NCI-H2081 (cell line): ENCODE data around the gene PELI1.
A peak's percentile ranks its signal among the peaks of the same experiment; 100 is the strongest.

Experiments used
- DNase-seq, 2 experiments: peaks; one replicate each; lab custom pipeline; 2025; lab: John Stamatoyannopoulos, UW

Gene PELI1

DNA sequence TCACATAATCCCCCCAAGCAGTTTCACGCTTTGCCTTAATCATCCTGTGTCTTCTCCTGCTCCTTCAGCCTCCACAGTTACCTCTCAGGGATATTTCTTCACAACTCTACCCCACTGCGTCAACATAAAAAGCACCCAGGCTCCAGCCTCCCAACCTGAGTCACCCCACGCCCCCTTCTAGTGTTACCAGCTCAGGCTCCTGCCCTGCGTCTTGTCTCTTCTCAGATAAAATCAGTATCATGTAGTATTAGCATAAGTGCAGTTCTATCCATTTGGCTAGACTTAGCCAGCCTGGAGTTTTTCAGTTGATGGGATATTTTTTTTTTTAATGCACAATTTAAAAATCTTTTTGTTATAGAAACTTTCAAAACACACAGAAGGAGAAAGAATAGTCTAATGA is 9.6 kb upstream of the PELI1 start:
- no peak for DNase-seq

DNA sequence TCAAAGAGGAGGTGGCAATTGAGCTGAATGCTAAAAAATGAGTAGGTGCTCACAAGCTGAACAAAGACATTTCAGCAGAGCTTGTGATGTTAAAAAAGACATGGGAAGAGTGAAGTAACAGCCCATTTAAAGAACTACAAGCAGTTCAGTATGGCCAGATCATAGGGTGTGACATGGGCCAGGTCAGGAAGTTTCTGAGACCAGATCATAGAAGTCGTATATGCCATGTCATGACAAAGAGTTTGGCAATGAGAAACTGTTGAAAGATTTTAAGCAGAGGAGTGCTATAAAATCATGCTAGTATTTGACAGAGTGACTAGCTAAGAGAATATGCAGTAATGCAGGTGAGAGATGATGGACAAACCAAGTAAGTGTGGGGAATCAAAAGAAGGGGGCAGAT is 7.3 kb upstream of the PELI1 start:
- DNase-seq, result no peak

- no peak for DNase-seq
These were observed 1.5 kb upstream of the PELI1 start for GRCh38 chr2:64145714-64146113.

- DNase-seq, result no peak
These were observed 899 bp upstream of the PELI1 start for GRCh38 chr2:64145119-64145518.

- DNase-seq, result peak; percentile 38 to 61
These were observed 807 bp downstream of the PELI1 start for GRCh38 chr2:64143169-64144056.

- no peak for DNase-seq
These were observed 1.5 kb downstream of the PELI1 start for GRCh38 chr2:64142741-64143168.

DNA sequence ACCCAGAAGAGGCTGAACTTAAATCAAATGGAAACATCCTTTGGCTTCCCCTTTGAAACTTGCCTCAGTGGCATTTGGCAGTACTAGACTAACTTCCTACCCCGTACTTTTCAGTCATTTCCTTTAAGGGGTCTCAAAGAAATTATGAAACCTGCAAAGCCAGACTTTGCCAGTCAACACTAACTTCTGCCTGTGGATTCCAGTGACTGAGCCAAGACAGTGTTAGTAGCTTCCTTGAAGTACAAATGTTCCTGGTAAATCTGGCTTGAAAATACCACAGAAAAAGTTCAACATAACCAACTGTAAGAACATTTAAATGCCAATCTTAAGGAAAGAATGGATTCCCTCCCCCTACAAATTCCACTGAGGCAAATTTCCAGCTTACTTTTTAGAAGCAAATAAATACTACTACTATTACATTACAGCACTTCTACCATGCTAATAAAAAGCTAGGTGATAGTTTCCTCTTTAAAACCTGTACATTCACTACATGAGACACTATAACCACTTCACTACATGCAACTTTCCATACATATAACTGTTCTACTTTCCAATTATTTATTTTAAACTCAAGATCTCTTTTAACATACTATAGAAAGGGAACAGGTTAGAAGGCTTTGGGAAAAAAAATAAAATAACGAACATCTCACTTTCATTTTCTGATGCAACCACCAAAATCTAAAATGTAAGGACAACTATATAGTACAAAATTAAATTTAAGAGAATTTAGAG is 2.4 kb downstream of the PELI1 start:
- no peak for DNase-seq

DNA sequence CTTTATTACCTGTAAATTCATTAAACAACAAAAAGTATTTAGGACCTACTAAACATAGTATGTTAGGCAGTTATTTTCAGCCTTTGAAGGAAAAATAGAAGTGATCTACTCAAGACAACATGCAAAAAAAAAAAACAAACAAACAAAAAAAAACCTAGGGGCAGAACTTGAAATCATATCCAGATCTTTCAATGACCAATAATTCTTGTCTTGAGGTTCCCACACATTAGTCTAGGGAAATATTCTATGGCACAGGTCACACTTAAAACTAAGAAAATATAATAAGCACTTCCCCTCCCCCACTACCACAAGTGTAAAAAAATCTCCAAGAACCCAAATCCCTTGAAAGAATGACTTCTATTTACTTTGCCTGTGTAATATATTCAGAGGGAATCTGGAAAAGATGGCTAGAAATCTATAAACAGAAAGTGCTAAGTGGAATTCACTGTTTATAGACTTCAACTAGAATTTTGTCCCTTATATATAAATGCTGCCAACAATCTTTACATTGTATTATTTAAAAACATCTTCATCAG is 3.5 kb downstream of the PELI1 start:
- no peak for DNase-seq

DNA sequence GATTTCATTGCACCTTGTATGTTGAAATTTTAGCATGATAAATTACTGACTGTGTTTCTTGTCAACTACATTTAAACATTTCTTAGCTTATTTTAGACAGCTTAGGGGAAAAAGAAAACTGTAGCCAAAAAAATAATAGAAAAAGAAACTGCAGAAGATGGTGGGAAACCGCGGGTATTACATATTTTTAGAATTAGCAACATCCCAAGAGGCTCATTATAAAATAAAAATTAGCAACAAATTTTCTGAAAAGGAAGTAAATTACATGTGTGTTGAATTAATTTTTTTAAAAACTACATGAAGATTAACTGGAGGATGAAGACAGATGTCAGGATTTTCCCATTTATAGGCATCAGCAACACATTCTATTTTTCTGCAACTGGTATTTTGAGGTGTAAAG is 4.3 kb downstream of the PELI1 start:
- DNase-seq, result no peak

DNA sequence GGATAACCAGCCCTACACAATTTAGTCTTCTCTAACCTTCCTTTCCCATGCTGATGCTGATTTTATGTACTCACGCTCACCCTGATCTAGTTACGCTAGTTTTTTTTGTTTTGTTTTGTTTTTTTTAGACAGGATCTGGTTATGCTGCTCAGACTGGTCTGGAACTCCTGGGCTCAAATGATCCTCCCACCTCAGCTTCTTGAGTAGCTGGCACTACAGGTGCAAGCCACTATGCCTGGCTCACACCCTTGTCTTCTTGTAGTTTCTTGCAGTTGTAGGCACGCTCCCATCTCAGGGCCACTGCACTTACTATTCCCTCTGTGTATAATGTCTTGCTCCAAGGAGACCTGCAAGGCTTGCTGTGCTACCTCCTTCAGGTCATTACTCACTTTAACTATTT is 6.2 kb downstream of the PELI1 start:
- DNase-seq, result no peak

DNA sequence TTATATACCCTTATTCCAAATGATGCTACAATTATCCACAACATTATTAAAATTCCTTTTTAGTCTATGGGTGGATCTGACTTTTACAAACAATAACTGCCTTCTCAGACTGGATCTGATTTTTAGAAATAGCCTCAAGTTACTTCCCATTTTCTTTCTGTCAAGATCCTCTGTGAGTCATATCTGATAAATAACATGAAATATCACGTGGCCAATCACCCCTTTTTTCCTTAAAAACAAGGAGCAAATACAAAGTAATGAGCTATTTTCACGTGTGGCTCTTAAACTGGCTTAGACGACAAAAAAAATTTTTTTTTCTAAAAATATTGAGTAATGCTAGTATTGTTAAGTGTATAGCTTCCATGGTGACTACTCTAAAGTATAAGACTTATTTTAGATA is 6.7 kb downstream of the PELI1 start:
- no peak for DNase-seq

DNA sequence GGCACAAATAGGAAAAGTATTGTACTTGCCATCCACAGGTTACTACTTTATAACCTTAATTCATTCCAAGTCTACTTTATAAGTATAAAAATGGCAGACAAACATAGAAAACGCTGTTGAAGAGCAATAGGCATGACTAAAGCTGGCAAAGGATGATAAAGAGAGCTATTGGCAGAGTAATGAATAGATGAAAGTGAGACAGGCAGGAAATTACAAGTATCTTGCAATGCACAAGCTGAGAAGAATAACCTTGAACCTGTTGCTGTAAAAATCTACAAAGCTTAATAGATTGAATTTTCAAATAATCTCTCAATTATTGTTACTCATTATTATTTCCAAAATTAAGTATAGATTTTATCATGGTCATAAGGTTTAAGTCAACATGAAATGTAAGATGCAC is 8.8 kb downstream of the PELI1 start:
- no peak for DNase-seq

GRCh38 chr2:64134813-64135212 is 9.4 kb downstream of the PELI1 start:
- no peak for DNase-seq

- no peak for DNase-seq
These were observed 10.4 kb downstream of the PELI1 start for GRCh38 chr2:64133828-64134227.

DNA sequence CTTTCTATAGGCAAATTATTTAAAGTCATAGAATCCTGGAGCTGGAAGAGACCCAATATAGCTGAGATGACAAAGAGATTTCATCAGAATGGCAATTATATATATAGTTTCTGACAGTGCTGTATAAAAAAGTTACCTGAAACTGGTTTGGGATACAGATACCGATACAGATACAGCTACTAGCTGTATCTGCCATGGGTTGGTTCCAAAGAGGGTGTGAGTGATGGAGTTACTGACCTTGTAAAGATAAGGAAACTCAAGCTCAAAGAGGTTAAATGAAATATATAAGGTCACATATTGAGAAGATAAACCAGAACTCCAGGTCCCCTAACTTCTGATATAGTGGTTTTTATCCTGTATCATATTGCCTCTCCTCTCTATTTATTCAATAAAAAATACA is 10.9 kb downstream of the PELI1 start:
- no peak for DNase-seq

DNA sequence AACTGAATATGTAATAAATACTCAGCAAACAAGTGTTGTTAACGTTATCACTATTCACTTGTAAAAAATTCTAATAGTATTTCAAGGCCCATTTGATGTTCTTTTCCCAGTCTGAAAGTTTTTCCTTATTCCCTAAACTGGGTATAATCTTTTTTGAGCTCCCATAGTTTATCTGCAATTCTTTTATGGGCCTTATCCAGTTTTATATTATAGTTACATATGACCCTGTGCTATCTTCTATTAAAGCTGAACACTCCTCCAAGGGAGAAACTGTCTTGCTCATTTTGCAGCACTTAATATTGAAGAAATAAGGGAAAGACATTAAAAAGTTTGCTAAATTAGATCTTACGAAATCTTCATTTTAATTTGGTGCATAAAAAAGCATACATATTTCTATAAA is 13.9 kb downstream of the PELI1 start:
- no peak for DNase-seq

DNA sequence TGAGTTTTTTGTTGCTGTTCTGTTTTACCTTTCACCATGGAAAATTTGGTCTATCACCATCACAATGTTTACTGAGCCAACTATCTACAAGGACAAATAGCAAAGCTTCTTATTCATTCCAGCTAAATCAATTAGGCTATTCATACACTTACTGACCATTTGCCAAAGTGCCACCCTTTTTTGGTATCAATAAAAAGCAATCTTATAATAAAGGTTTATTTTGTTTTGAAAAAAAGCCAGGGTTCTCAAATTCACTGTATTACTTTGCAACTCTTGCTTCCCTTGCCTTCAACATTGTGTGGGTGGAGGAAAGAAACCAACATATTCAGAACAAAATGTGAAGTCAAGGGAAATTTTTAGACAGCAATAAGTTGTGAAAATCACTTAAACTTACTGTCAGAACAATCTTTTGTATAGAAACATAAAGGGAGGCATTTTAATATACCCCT is 15.3 kb downstream of the PELI1 start:
- DNase-seq, result no peak

DNA sequence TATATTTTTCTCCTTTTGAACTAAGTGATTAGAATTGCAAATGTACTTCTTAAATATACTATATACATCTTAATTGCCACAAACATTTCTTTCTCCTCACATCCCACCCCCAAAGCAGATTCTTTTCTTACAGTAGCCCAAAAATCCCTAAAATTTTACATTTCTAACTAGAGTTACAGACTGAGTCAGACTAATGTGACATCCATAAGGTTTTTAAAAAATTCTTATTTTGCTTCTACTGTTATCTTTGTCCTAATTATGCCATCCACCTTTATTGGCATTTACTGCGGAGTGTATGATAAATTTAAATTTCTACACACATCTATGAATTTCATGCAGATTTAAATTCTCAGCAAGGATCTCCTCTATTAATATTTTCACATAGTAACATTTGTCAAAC is 15.8 kb downstream of the PELI1 start:
- DNase-seq, result no peak

DNA sequence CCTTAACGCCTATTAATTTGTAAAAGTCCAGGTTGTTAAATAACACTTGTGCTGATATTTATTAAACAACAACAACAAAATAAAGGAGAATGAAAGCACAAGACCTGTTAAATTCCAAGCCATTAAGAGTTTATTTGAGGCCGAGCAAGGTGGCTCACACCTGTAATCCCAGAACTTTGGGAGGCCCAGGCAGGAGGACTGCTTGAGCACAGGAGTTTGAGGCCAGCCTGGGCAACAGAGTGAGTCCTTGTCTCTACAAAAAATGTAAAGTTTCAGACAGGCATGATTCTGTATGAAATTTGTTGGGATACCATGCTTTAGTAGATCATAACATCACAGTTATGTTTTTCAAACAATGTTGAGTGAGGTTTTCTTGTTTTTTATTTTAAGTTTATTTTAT is 17.1 kb downstream of the PELI1 start:
- no peak for DNase-seq

- no peak for DNase-seq
These were observed 17.6 kb downstream of the PELI1 start for GRCh38 chr2:64126601-64127000.

- no peak for DNase-seq
These were observed 19.6 kb downstream of the PELI1 start for GRCh38 chr2:64124571-64124970.

- no peak for DNase-seq
These were observed 20.1 kb downstream of the PELI1 start for GRCh38 chr2:64124168-64124567.

DNA sequence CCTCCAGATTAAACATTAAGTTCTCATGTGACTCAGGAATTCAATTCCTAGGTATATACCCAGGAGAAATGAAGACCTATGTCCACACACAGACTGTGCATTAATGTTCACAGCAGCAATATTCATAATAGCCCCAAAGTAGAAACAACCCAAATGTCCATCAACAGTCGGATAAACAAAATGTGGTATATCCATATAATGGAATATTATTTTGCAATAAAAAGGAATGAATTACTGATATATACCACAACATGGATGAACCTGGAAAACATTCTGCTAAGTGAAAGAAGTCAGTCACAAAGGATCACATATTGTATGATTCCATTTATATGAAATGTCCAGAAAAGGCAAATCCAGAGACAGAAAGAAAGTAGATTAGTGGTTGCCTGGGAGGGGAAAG is 20.5 kb downstream of the PELI1 start:
- no peak for DNase-seq
